H1 (cell line): Measurements from ENCODE around the gene PCSK9.

Experiments used
- CREB1 ChIP-seq: IDR thresholded peaks from 2 replicates; pipeline ENCODE4 v1.6.1; 2012; ENCODE audit warnings: inconsistent platforms
- CTCF ChIP-seq, 3 experiments: IDR thresholded peaks; 1 replicate in 2 of 3; 2 replicates in 1 of 3; pipeline versions ENCODE4 v1.5.1 to v1.6.1; 2011; ENCODE audit warnings: low read length in 3 of 3, mild to moderate bottlenecking in 3 of 3, inconsistent platforms in 2 of 3, low read depth in 1 of 3, moderate library complexity in 1 of 3; ENCODE audit not compliant: insufficient read depth in 1 of 3; ENCODE audit errors: control extremely low read depth in 1 of 3
- GABPA ChIP-seq: IDR thresholded peaks from 2 replicates; pipeline ENCODE4 v1.6.1; 2011; ENCODE audit warnings: mild to moderate bottlenecking, low read length, moderate library complexity, borderline replicate concordance; ENCODE audit not compliant: insufficient read depth
- JUND ChIP-seq: IDR thresholded peaks from 2 replicates; pipeline ENCODE4 v1.6.1; 2011; ENCODE audit warnings: mild to moderate bottlenecking, improper control_type of control experiment, low read length
- POLR2A ChIP-seq, 2 experiments: IDR thresholded peaks; 1 replicate in 1 of 2; 2 replicates in 1 of 2; pipeline ENCODE4 v1.6.1; 2011; ENCODE audit warnings: low read depth in 2 of 2, low read length in 2 of 2, mild to moderate bottlenecking in 2 of 2; ENCODE audit errors: control extremely low read depth in 1 of 2
- USF2 ChIP-seq: IDR thresholded peaks from 2 replicates; pipeline ENCODE4 v1.6.1; 2011; ENCODE audit warnings: low read length, improper control_type of control experiment

- no peak for TF ChIP-seq CREB1
- no peak for TF ChIP-seq CTCF (IDR thresholded peaks at IDR 0.05; ENCODE audit: control extremely low read depth in 1 of 3, insufficient read depth in 1 of 3, low read depth in 1 of 3, low read length in 3 of 3)
- TF ChIP-seq USF2, result no peak
- TF ChIP-seq JUND, result no peak
- no peak for TF ChIP-seq GABPA
- no peak for TF ChIP-seq POLR2A (IDR thresholded peaks at IDR 0.05; ENCODE audit: control extremely low read depth in 1 of 2, low read depth in 2 of 2, low read length in 2 of 2)
Measured at GRCh38 chr1:55049914-55050278, 10.5 kb downstream of the PCSK9 start.
